ENCODE measurements around the gene SPSB1. TPM values are rescaled to one million over a fixed set of nuclear protein-coding genes. Genes with fewer than 3 reads are reported as not detected.

Gene SPSB1
- total RNA-seq, 4 donors from 2014 or later = 18.9 to 64.9 (median 41.8) TPM

DNA sequence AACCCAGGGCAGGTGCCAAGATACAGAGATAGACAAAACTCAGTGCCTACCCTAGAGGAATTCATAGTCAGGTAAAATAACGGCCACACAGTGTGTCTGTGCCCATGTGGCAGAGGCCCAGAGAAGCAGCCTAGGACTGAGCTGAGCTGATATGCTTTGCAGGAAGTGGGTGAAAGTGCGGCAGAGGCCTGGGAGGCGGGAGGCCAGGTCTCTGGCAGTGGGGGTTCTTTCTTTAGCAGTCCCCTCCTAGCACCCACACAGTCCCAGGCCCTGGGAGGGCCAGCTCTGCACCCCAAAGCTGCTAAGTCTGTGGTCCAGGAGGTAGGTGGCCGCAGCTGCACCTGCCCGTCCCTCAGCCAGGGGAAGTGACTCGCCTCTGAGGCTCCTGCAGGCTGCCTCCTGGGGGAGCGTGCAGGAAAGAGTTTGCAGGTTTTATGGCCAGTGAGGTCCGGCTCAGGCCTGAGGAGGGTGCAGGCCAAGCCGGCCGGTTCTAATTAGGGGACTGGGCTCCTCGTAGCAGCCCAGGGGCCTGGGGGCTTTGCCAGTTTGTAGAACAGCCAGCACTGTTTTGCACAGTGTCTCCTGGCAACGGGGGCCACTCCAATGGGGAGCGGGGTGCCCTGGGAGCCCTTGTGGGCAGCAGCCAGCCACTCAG lies 107.9 kb downstream of the SPSB1 start:
- WGBS, 2 donors = 71 to 81% methylated on average over 5 to 11 of the region's 13 CpGs
- peaks cover 0 to under 1% (median 0%) of the 10 kb centered on the region in 4 donors for H3K9me3 ChIP-seq
- no peaks in the 10 kb centered on the region for H3K36me3 ChIP-seq
- no peaks in the 10 kb centered on the region for H3K27me3 ChIP-seq
- no peak for DNase-seq (ENCODE audit: low spot score in 2 of 2)
- no peak overlapping the region for H3K4me3 ChIP-seq
- H3K27ac ChIP-seq = no peak overlapping the region
- no peak for TF ChIP-seq POLR2A (IDR thresholded peaks at IDR 0.05)
- peaks cover 0 to 18% (median 10%) of the 10 kb centered on the region in 4 donors for H3K4me1 ChIP-seq

DNA sequence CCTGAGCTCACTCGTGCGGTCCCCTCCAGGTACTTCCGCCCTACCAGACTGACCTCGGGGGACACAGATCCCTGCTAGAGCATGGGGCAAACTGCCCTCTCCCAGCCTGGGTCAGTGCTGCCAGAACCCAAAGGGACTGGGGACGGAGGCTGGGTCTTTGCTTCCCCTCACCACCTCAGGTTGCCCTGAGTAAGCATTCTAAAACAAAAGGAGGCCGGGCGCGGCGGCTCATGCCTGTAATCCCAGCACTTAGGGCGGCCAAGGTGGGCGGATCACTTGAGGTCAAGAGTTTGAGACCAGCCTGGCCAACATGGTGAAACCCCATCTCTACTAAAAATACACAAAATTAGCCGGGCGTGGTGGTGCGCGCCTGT lies 108.4 kb downstream of the SPSB1 start:
- no peak for DNase-seq (ENCODE audit: low spot score in 2 of 2)
- H3K4me1 ChIP-seq = peaks cover 0 to 18% (median 10%) of the 10 kb centered on the region in 4 donors
- 92% methylated on average over 13 to 15 of the region's 15 CpGs for WGBS, 2 donors
- TF ChIP-seq POLR2A (IDR thresholded peaks at IDR 0.05) (no peak), EP300 (IDR thresholded peaks at IDR 0.05) (no peak)
- TF ChIP-seq, protein P1, sequence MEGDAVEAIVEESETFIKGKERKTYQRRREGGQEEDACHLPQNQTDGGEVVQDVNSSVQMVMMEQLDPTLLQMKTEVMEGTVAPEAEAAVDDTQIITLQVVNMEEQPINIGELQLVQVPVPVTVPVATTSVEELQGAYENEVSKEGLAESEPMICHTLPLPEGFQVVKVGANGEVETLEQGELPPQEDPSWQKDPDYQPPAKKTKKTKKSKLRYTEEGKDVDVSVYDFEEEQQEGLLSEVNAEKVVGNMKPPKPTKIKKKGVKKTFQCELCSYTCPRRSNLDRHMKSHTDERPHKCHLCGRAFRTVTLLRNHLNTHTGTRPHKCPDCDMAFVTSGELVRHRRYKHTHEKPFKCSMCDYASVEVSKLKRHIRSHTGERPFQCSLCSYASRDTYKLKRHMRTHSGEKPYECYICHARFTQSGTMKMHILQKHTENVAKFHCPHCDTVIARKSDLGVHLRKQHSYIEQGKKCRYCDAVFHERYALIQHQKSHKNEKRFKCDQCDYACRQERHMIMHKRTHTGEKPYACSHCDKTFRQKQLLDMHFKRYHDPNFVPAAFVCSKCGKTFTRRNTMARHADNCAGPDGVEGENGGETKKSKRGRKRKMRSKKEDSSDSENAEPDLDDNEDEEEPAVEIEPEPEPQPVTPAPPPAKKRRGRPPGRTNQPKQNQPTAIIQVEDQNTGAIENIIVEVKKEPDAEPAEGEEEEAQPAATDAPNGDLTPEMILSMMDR (IDR thresholded peaks at IDR 0.05) = no peak
- H3K36me3 ChIP-seq = no peaks in the 10 kb centered on the region
- no peaks in the 10 kb centered on the region for H3K27me3 ChIP-seq
- no peak overlapping the region for H3K27ac ChIP-seq
- H3K9me3 ChIP-seq = no peaks in the 10 kb centered on the region
- H3K4me3 ChIP-seq = no peak overlapping the region

DNA sequence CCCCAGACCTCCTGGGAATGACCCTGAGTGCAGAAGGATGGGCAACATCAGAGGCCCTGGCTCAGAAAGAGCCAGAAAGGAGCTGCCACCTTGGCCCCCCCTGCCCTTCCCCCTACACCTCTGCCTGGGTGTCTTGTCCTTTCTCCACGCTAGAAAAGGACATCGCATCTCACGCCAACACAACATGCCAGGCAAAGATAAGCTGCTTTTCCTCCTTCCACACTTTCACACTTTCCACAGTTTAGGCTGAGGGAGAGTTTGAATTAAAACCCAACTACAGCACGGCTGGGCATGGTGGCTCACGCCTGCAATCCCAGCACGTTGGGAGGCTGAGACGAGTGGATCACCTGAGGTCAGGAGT lies 109.5 kb downstream of the SPSB1 start:
- H3K27ac ChIP-seq = no peak overlapping the region
- WGBS, 2 donors = 80% methylated on average over 7 of the region's 7 CpGs

DNA sequence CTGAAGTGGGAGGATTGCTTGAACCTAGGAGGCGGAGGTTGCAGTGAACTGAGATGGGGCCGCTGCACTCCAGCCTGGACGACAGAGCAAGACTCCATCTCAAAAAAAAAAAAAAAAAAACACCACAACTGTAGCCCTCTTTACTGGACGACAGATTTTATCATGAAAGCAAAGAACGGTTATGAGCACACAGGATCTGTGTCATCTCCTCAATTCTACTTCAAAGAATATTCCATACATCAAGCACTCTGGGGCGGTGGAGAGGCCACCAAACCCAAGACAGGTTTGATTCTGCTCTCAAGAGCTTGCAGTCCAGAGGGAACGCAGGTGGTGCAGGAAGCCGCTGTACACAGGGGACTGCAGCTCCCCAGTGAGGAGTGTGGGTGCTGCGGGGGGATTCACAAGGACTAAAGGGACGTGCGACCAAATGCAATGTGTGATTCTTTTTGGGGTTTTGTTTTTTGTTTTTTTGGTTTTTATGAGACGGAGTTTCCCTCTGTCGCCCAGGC lies 110.1 kb downstream of the SPSB1 start:
- Histone ChIP-seq H3K27ac (no peak overlapping the region), H3K27me3 (no peaks in the 10 kb centered on the region), H3K9me3 (no peaks in the 10 kb centered on the region), H3K4me3 (no peak overlapping the region), H3K4me1 (peaks cover 0 to 16% (median 8%) of the 10 kb centered on the region in 4 donors), H3K36me3 (no peaks in the 10 kb centered on the region)
- WGBS, 2 donors = 93% methylated on average over 13 of the region's 13 CpGs
- DNase-seq (ENCODE audit: low spot score in 2 of 2) = no peak
- TF ChIP-seq POLR2A (IDR thresholded peaks at IDR 0.05) (no peak), EP300 (IDR thresholded peaks at IDR 0.05) (no peak)
- TF ChIP-seq, protein P1 (IDR thresholded peaks at IDR 0.05) = no peak

More for the DNA sequence above, 109.5 kb downstream of the SPSB1 start:
- H3K9me3 ChIP-seq = no peaks in the 10 kb centered on the region
- TF ChIP-seq, protein P1 (IDR thresholded peaks at IDR 0.05) = no peak
- TF ChIP-seq POLR2A (IDR thresholded peaks at IDR 0.05) (no peak), EP300 (IDR thresholded peaks at IDR 0.05) (no peak)
- H3K27me3 ChIP-seq = no peaks in the 10 kb centered on the region
- H3K4me3 ChIP-seq = no peak overlapping the region
- peaks cover 0 to 16% (median 10%) of the 10 kb centered on the region in 4 donors for H3K4me1 ChIP-seq
- H3K36me3 ChIP-seq = no peaks in the 10 kb centered on the region
- DNase-seq (ENCODE audit: low spot score in 2 of 2) = no peak

DNA sequence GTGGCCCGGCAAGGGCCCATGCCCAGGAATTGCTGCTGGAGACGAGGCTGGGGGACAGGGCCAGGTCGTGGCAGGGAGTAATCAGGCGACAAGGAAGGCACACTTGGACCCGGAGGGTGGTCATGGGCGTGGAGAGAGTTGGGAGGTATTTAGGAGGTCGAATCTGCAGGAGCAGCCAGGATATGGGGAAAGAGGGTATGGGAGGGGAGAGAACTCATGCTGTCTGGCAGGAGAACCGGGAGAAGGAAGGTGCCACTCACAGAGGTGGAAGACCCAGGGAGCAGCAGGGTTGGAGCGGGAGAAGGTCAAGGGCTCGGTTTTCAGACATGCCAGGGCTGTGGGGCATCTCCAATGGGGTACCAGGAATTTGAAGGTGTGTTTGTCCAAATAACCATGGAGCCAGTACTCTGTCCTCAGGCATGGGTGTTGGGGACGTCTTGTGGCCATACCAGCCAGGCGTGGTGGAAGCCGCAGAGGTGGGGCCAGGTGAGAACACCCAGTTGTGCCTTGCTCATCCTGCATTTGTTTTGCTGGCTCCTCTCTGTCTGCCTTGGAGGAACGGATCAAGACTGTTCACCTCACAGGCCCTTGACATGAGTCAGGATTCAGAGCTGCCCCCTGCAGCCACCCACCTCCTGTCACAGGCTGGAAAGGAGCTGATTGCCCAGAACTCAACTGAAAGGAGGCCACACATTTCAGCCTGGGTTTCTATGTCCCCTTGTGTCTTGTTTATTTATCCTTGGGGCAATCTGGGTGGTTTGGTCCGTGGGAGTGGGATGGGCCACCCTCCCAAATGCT lies 111.6 kb downstream of the SPSB1 start:
- 78 to 84% methylated on average over 15 of the region's 15 CpGs for WGBS, 2 donors
- Histone ChIP-seq H3K27me3 (no peaks in the 10 kb centered on the region), H3K27ac (no peak overlapping the region), H3K36me3 (no peaks in the 10 kb centered on the region), H3K4me3 (no peak overlapping the region), H3K9me3 (no peaks in the 10 kb centered on the region), H3K4me1 (peaks cover 0 to 16% (median 6%) of the 10 kb centered on the region in 4 donors)
- DNase-seq (ENCODE audit: low spot score in 2 of 2) = no peak
- TF ChIP-seq POLR2A (IDR thresholded peaks at IDR 0.05) = no peak

DNA sequence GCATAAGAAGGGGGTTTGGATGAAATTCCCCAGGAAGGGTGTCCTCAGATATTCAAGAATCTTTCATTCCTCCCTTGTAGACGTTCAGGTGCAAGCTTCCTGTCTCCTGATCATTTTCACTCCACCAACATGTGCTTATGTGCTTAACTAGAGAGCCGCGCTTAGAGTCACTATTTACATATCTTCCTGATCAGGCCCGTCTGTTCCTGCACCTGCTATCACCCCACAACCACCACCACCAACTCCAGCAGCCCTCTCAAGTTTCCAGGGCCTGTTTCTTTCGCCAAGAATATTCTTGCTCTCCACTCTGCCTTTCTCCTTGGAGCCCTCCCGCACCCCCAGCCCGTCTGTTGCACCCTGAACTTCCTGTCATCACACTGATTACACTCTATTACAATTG lies 113.4 kb downstream of the SPSB1 start:
- Histone ChIP-seq H3K4me1 (peaks cover 0 to 5% (median 0%) of the 10 kb centered on the region in 4 donors), H3K4me3 (no peak overlapping the region), H3K27me3 (no peaks in the 10 kb centered on the region), H3K27ac (no peak overlapping the region), H3K9me3 (no peaks in the 10 kb centered on the region), H3K36me3 (no peaks in the 10 kb centered on the region)
- TF ChIP-seq EP300 (IDR thresholded peaks at IDR 0.05) = no peak
- no peak for DNase-seq (ENCODE audit: low spot score in 2 of 2)
- WGBS, 2 donors = 69 to 71% methylated on average over 7 of the region's 7 CpGs
